SU-DHL-6 (cell line): ENCODE results near the gene GAPVD1.

ENCODE experiments used
- H2AFZ ChIP-seq: fragments of 200-600 bp; sonication (generic); 2 replicates; pipeline ENCODE4 v1.6.1; 2014; ENCODE audit warnings: low read depth, mild to moderate bottlenecking, moderate library complexity, mixed read lengths, antibody characterized with exemption, low read length; ENCODE audit not compliant: severe bottlenecking
- H3F3A ChIP-seq: fragments of 200-600 bp; shearing (Covaris generic); 2 replicates; pipeline ENCODE4 v1.6.0; 2016; ENCODE audit warnings: antibody characterized with exemption, mild to moderate bottlenecking; ENCODE audit not compliant: insufficient read depth
- H3K27ac ChIP-seq: fragments of 200-600 bp; sonication (generic); 2 replicates; pipeline ENCODE4 v1.5.1; 2016; ENCODE audit warnings: low read depth, mild to moderate bottlenecking, low read length, moderate library complexity, mixed read lengths
- H3K27me3 ChIP-seq: fragments of 200-600 bp; sonication (generic), shearing (Covaris generic); 2 replicates; pipeline ENCODE4 v1.6.0; 2014; ENCODE audit warnings: mild to moderate bottlenecking, low read length
- H3K36me3 ChIP-seq: fragments of 200-600 bp; sonication (generic); 2 replicates; pipeline ENCODE4 v1.6.1; 2014; ENCODE audit warnings: mild to moderate bottlenecking, low read length, mixed read lengths
- H3K4me2 ChIP-seq: fragments of 300-600, 200-600 bp; shearing (Covaris generic), sonication (generic); 2 replicates; pipeline ENCODE4 v1.6.0; 2014; ENCODE audit warnings: low read length, low read depth, mild to moderate bottlenecking; ENCODE audit not compliant: poor library complexity, severe bottlenecking
- H3K4me3 ChIP-seq: fragments of 200-600 bp; sonication (generic); 2 replicates; pipeline ENCODE4 v1.5.1; 2014; ENCODE audit warnings: antibody characterized with exemption, low read length, mild to moderate bottlenecking, mixed read lengths; ENCODE audit not compliant: insufficient read depth, poor library complexity, severe bottlenecking
- H3K79me2 ChIP-seq: fragments of 200-600 bp; sonication (generic); 2 replicates; pipeline ENCODE4 v1.6.1; 2014; ENCODE audit warnings: mild to moderate bottlenecking, low read length, moderate library complexity; ENCODE audit not compliant: insufficient read depth
- H3K9ac ChIP-seq: fragments of 200-600 bp; sonication (generic); 2 replicates; pipeline ENCODE4 v1.7.0; 2014; ENCODE audit warnings: mild to moderate bottlenecking, low read length
- H3K9me2 ChIP-seq: fragments of 200-600 bp; sonication (generic); replicated peaks from 2 replicates; pipeline ENCODE4 v1.6.1; 2014; ENCODE audit warnings: low read length; ENCODE audit not compliant: insufficient read depth
- H3K9me3 ChIP-seq: fragments of 200-600 bp; sonication (generic); 2 replicates; pipeline ENCODE4 v1.6.1; 2014; ENCODE audit warnings: low read length, mixed read lengths; ENCODE audit not compliant: insufficient read depth
- H4K20me1 ChIP-seq: fragments of 200-600 bp; sonication (generic); 2 replicates; pipeline ENCODE4 v1.6.1; 2014; ENCODE audit warnings: low read depth, mild to moderate bottlenecking, antibody characterized with exemption, low read length, moderate library complexity, mixed read lengths
- EZH2phosphoT487 ChIP-seq: fragments of 200-600 bp; sonication (generic), shearing (Covaris generic); conservative IDR thresholded peaks from 2 replicates; pipeline ENCODE4 v1.6.1; 2018; ENCODE audit warnings: mild to moderate bottlenecking, antibody characterized with exemption, low read length, moderate library complexity, mixed read lengths
- TF ChIP-seq, protein P1 (sequence below): fragments of 200-600 bp; sonication (generic); IDR thresholded peaks from one replicate; pipeline ENCODE4 v1.5.1; 2017; ENCODE audit warnings: antibody characterized with exemption, mild to moderate bottlenecking, low read length, moderate library complexity; ENCODE audit not compliant: insufficient read depth, poor library complexity, severe bottlenecking

The GAPVD1 gene

DNA sequence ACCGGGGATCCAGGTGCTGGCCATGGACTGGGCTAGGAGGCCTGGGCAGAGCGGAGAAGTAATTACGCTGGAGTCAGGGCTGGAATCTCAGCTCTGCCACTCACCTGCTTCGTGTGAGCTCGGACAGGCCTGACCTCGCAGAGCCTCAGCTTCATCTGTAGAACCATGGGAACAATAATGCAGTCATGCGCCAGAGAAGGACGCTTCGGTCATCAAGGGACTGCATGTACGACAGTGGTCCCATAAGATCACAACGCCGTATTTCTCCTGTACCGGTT lies 145.1 kb downstream of the GAPVD1 start:
- no peak overlapping the region for H3K4me3 ChIP-seq
- no peaks in the 10 kb centered on the region for H3K27me3 ChIP-seq
- no peaks in the 10 kb centered on the region for H3K36me3 ChIP-seq
- no peaks in the 10 kb centered on the region for H3K9me2 ChIP-seq
- H2AFZ ChIP-seq: no peak overlapping the region
- H4K20me1 ChIP-seq: no peaks in the 10 kb centered on the region
- TF ChIP-seq, protein P1, sequence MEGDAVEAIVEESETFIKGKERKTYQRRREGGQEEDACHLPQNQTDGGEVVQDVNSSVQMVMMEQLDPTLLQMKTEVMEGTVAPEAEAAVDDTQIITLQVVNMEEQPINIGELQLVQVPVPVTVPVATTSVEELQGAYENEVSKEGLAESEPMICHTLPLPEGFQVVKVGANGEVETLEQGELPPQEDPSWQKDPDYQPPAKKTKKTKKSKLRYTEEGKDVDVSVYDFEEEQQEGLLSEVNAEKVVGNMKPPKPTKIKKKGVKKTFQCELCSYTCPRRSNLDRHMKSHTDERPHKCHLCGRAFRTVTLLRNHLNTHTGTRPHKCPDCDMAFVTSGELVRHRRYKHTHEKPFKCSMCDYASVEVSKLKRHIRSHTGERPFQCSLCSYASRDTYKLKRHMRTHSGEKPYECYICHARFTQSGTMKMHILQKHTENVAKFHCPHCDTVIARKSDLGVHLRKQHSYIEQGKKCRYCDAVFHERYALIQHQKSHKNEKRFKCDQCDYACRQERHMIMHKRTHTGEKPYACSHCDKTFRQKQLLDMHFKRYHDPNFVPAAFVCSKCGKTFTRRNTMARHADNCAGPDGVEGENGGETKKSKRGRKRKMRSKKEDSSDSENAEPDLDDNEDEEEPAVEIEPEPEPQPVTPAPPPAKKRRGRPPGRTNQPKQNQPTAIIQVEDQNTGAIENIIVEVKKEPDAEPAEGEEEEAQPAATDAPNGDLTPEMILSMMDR: no peak
- no peak for TF ChIP-seq EZH2phosphoT487
- H3K9me3 ChIP-seq: no peaks in the 10 kb centered on the region
- no peaks in the 10 kb centered on the region for H3F3A ChIP-seq
- H3K4me2 ChIP-seq: no peak overlapping the region
- H3K79me2 ChIP-seq: no peaks in the 10 kb centered on the region
- H3K9ac ChIP-seq: no peak overlapping the region
- H3K27ac ChIP-seq: no peak overlapping the region

DNA sequence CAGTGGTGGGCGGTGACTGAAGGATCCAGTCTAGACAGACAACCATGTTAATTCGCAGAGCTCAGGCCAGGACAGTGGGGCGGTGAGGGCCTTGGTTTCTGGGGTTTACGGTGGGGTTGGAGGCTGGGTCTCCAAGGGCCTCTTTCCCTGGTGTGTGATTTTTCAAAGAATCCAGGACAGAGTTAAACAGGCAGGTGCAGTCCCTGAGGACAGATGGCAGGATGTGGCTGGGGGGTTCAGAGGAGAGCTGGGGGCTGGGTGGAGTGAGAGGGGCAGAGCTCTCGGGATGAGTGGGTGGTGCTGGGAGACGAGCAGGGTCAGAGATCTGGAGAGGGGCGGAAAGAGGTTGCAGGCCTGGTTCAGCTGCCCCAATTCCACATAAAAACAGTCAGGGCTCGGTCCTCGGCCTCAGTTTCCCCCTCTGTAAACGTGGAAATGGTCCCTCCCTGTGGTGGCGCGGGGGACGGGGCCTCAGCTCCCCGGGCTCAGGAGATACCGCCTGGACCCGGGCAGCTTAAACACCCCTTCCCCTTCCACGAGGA lies 145.9 kb downstream of the GAPVD1 start:
- Histone ChIP-seq H3K9me2 (no peaks in the 10 kb centered on the region), H3K9ac (peak overlapping the region; percentile 39; the same call in 1 of the 2 replicates), H3K9me3 (no peaks in the 10 kb centered on the region), H3K79me2 (no peaks in the 10 kb centered on the region), H3K27me3 (no peaks in the 10 kb centered on the region), H3K36me3 (no peaks in the 10 kb centered on the region), H3K4me3 (peak overlapping the region; percentile 56), H3K4me2 (peak overlapping the region; percentile 61), H3F3A (no peaks in the 10 kb centered on the region), H2AFZ (peak overlapping the region; percentile 80), H4K20me1 (no peaks in the 10 kb centered on the region), H3K27ac (no peak overlapping the region)
- TF ChIP-seq, protein P1: no peak
- TF ChIP-seq EZH2phosphoT487: no peak

DNA sequence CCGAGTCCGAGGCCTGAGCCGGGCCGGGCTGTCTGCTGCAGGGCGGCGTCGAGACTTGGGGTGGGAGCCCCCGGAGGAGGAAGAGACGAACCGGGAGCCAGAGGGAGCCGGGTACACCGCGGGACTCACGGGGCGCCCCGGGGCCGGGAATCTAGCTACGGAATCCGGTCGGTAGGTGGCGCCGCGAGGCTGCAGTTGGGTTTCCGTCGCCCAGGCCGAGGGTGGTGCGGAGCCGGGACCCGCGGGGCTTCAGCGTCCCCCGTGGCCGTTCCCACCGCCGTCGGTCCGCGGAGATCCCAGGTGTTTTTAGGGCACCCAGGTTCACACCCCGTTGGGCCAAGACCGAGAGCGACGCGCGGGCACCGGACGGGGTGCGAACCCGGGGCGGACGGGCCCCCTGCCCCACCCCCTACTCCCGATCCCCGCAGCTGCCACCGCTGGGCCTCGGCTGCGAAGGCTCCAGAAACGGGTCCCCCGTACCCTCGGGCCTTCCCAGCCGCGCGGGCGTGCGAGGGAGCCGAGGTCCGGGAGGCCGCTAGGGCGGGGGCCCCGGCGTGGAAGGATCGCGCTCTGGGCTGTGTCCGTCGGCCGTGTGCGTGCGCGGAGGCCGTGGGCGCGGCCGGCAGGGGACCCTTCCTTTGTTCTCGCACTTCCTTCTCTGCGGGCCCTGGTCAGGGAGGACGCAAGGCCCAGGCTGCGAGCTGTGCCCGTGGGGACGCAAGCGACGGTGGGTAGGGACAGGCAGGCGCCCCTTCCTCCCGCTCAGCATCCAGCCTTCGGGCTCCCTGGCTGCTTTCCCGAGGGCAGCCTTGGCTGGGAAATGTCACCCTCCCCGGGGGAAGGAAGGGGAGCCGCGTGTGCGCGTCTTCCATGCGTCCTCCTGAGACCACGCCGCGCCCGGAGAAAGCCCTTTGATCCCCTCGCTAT lies 146.6 kb downstream of the GAPVD1 start:
- no peaks in the 10 kb centered on the region for H4K20me1 ChIP-seq

More for the DNA sequence above, 146.6 kb downstream of the GAPVD1 start:
- peak overlapping the region; percentile 61 for H3K4me2 ChIP-seq
- peak overlapping the region; percentile 80 for H2AFZ ChIP-seq
- no peaks in the 10 kb centered on the region for H3K79me2 ChIP-seq
- no peaks in the 10 kb centered on the region for H3K27me3 ChIP-seq
- peak overlapping the region; percentile 56 for H3K4me3 ChIP-seq
- H3K27ac ChIP-seq: no peak overlapping the region
- H3K36me3 ChIP-seq: no peaks in the 10 kb centered on the region
- no peaks in the 10 kb centered on the region for H3F3A ChIP-seq
- no peaks in the 10 kb centered on the region for H3K9me3 ChIP-seq
- no peak for TF ChIP-seq EZH2phosphoT487
- TF ChIP-seq, protein P1: peak; percentile 50
- H3K9ac ChIP-seq: peak overlapping the region; percentile 39
- no peaks in the 10 kb centered on the region for H3K9me2 ChIP-seq
